IMR-90 (cell line): Measurements from ENCODE around the gene MIER3. TPM values are rescaled to one million over a fixed set of nuclear protein-coding genes. Genes with fewer than 3 reads are reported as not detected.

Experiments
- ATAC-seq: fragments of 200-7000 bp; cut with Tn5 transposase; 2 replicates; pipeline ENCODE4 v1.9.1; 2020; ENCODE audit warnings: low read depth, mild to moderate bottlenecking, moderate library complexity
- BruUV-seq: library from RNA; stranded (reverse); fragments of 400-500 nt; replicated peaks from 2 replicates; lab custom pipeline; 2021; lab: Mats Ljungman, UMichigan
- CTCF ChIA-PET: fragments of 300-600 bp; formaldehyde crosslinking; extraction: SDS; loops from one replicate; lab custom pipeline; 2021; ENCODE audit warnings: antibody characterized with exemption; lab: Yijun Ruan, JAX
- POLR2A ChIA-PET: fragments of 300-600 bp; sonication (Branson Sonifier 250); formaldehyde crosslinking; loops from one replicate; lab custom pipeline; 2022; ENCODE audit warnings: antibody characterized with exemption; ENCODE audit not compliant: unreplicated experiment; lab: Charles Lee
- DNase-seq: peaks from one replicate; pipeline ENCODE4 v3.0.0; 2013
- H2AFZ ChIP-seq: replicated peaks from 2 replicates; pipeline ENCODE3; 2013; ENCODE audit warnings: low read length, mild to moderate bottlenecking; ENCODE audit not compliant: poor library complexity
- H2AK5ac ChIP-seq: 2 replicates; pipeline ENCODE4 v1.6.1; 2013; ENCODE audit warnings: low read depth, low read length, inconsistent platforms
- H2AK9ac ChIP-seq: replicated peaks from 2 replicates; pipeline ENCODE3; 2013; ENCODE audit warnings: mild to moderate bottlenecking, low read depth, low read length, moderate library complexity; ENCODE audit not compliant: poor library complexity
- H2BK120ac ChIP-seq: 2 replicates; pipeline ENCODE4 v1.6.1; 2013; ENCODE audit warnings: low read depth, low read length, inconsistent platforms
- H2BK15ac ChIP-seq: 3 replicates; pipeline ENCODE4 v1.6.1; 2013; ENCODE audit warnings: low read depth, low read length, inconsistent platforms
- H2BK20ac ChIP-seq: 2 replicates; pipeline ENCODE4 v1.6.1; 2013; ENCODE audit warnings: low read depth, mild to moderate bottlenecking, inconsistent platforms, low read length, moderate library complexity
- H2BK5ac ChIP-seq: 2 replicates; pipeline ENCODE4 v1.6.1; 2013; ENCODE audit warnings: mild to moderate bottlenecking, low read depth, low read length, inconsistent platforms; ENCODE audit not compliant: poor library complexity, severe bottlenecking
- H3K14ac ChIP-seq: replicated peaks from 2 replicates; pipeline ENCODE4 v1.6.1; 2013; ENCODE audit warnings: low read depth, low read length, inconsistent platforms
- H3K18ac ChIP-seq: 2 replicates; pipeline ENCODE4 v1.6.1; 2013; ENCODE audit warnings: low read depth, low read length, control low read depth
- H3K23ac ChIP-seq: 2 replicates; pipeline ENCODE4 v1.6.1; 2013; ENCODE audit warnings: low read depth, low read length, inconsistent platforms
- H3K27ac ChIP-seq: 2 replicates; pipeline ENCODE4 v1.5.1; 2013; ENCODE audit warnings: mild to moderate bottlenecking, control low read depth, low read length; ENCODE audit not compliant: insufficient read depth
- H3K27me3 ChIP-seq: 2 replicates; pipeline ENCODE4 v1.6.1; 2013; ENCODE audit warnings: low read length; ENCODE audit not compliant: control insufficient read depth, insufficient read depth
- H3K36me3 ChIP-seq: 2 replicates; pipeline ENCODE4 v1.6.1; 2013; ENCODE audit warnings: low read length, mixed read lengths; ENCODE audit not compliant: control insufficient read depth, insufficient read depth
- H3K4ac ChIP-seq: 2 replicates; pipeline ENCODE4 v1.6.1; 2013; ENCODE audit warnings: low read depth, low read length, inconsistent platforms
- H3K4me1 ChIP-seq: 2 replicates; pipeline ENCODE4 v1.6.1; 2013; ENCODE audit warnings: low read length, mixed read lengths; ENCODE audit not compliant: control insufficient read depth, insufficient read depth
- H3K4me2 ChIP-seq: 2 replicates; pipeline ENCODE4 v1.6.1; 2013; ENCODE audit warnings: low read depth, mild to moderate bottlenecking, control low read depth, low read length, moderate library complexity
- H3K4me3 ChIP-seq: 2 replicates; pipeline ENCODE4 v1.5.1; 2013; ENCODE audit warnings: low read depth, mild to moderate bottlenecking, control low read depth, low read length, moderate library complexity; ENCODE audit not compliant: insufficient read depth
- H3K56ac ChIP-seq: 2 replicates; pipeline ENCODE4 v1.6.1; 2013; ENCODE audit warnings: low read length, inconsistent platforms; ENCODE audit not compliant: insufficient read depth; ENCODE audit errors: extremely low read depth
- H3K79me1 ChIP-seq, 2 experiments: 2 replicates each; pipeline ENCODE4 v1.6.1; 2013; ENCODE audit warnings: low read length in 2 of 2, inconsistent platforms in 1 of 2, low read depth in 1 of 2
- H3K9ac ChIP-seq: 2 replicates; pipeline ENCODE4 v1.6.1; 2013; ENCODE audit warnings: low read depth, low read length, control low read depth
- H3K9me1 ChIP-seq: 2 replicates; pipeline ENCODE4 v1.6.1; 2013; ENCODE audit warnings: low read length, inconsistent platforms; ENCODE audit not compliant: insufficient read depth
- H3K9me3 ChIP-seq: 2 replicates; pipeline ENCODE4 v1.6.1; 2013; ENCODE audit warnings: low read length; ENCODE audit not compliant: control insufficient read depth, insufficient read depth
- H4K20me1 ChIP-seq: 2 replicates; pipeline ENCODE4 v1.6.1; 2013; ENCODE audit warnings: low read length, inconsistent platforms; ENCODE audit not compliant: insufficient read depth
- H4K5ac ChIP-seq: 2 replicates; pipeline ENCODE4 v1.6.1; 2013; ENCODE audit warnings: mild to moderate bottlenecking, low read depth, low read length, control low read depth
- H4K8ac ChIP-seq, 2 experiments: 2 replicates each; pipeline ENCODE4 v1.6.1; 2013; ENCODE audit warnings: low read depth in 2 of 2, low read length in 2 of 2, control low read depth in 1 of 2, inconsistent platforms in 1 of 2
- H4K91ac ChIP-seq: 2 replicates; pipeline ENCODE4 v1.6.1; 2013; ENCODE audit warnings: low read depth, low read length, inconsistent platforms; ENCODE audit not compliant: insufficient read depth
- BHLHE40 ChIP-seq: fragments of 150-350 bp; IDR thresholded peaks from 2 replicates; pipeline ENCODE4 v1.6.1; 2016; ENCODE audit warnings: mild to moderate bottlenecking, low read depth, low read length
- CEBPB ChIP-seq: IDR thresholded peaks from 2 replicates; pipeline ENCODE4 v1.6.1; 2012; ENCODE audit warnings: low read depth, low read length, improper control_type of control experiment
- CHD1 ChIP-seq: IDR thresholded peaks from 2 replicates; pipeline ENCODE4 v1.6.1; 2012; ENCODE audit warnings: low read depth, low read length, improper control_type of control experiment
- CTCF ChIP-seq: conservative IDR thresholded peaks from 2 replicates; pipeline ENCODE4 v1.5.1; 2012; ENCODE audit warnings: mild to moderate bottlenecking, low read depth, low read length, improper control_type of control experiment
- ELK1 ChIP-seq: fragments of 150-350 bp; IDR thresholded peaks from 2 replicates; pipeline ENCODE4 v1.6.1; 2016; ENCODE audit warnings: low read depth, mild to moderate bottlenecking, low read length, moderate library complexity, borderline replicate concordance
- MAFK ChIP-seq: IDR thresholded peaks from 2 replicates; pipeline ENCODE4 v1.6.1; 2012; ENCODE audit warnings: low read depth, low read length, improper control_type of control experiment
- NFE2L2 ChIP-seq: fragments of 150-350 bp; IDR thresholded peaks from 2 replicates; pipeline ENCODE4 v1.6.1; 2016; ENCODE audit warnings: low read depth, mild to moderate bottlenecking, low read length
- POLR2A ChIP-seq: IDR thresholded peaks from 2 replicates; pipeline ENCODE4 v1.6.1; 2012; ENCODE audit warnings: mild to moderate bottlenecking, low read depth, low read length
- RAD21 ChIP-seq: IDR thresholded peaks from 2 replicates; pipeline ENCODE4 v1.6.1; 2012; ENCODE audit warnings: low read length, improper control_type of control experiment
- RCOR1 ChIP-seq: IDR thresholded peaks from 2 replicates; pipeline ENCODE4 v1.6.1; 2012; ENCODE audit warnings: mild to moderate bottlenecking, low read length, improper control_type of control experiment; ENCODE audit not compliant: insufficient replicate concordance
- RFX5 ChIP-seq: IDR thresholded peaks from 2 replicates; pipeline ENCODE4 v1.8.0; 2012; ENCODE audit warnings: low read depth, mild to moderate bottlenecking, low read length, moderate library complexity
- SMC3 ChIP-seq: fragments of 150-350 bp; IDR thresholded peaks from 2 replicates; pipeline ENCODE4 v1.6.1; 2016; ENCODE audit warnings: low read depth, mild to moderate bottlenecking, antibody characterized with exemption, low read length, moderate library complexity
- USF2 ChIP-seq: fragments of 150-350 bp; IDR thresholded peaks from 2 replicates; pipeline ENCODE4 v1.6.1; 2017; ENCODE audit warnings: mild to moderate bottlenecking, antibody characterized with exemption, low read length, low read depth
- WGBS, 2 experiments: methylation state at CpG; one replicate each; pipeline versions ENCODE4 v1.1.5 to v1.1.7; 2013; ENCODE audit warnings: missing lambda C conversion rate in 2 of 2; ENCODE audit not compliant: insufficient read length in 1 of 2; ENCODE audit errors: extremely low coverage in 2 of 2; 5-methylcytosine and 5-hydroxymethylcytosine counted together
- dilution Hi-C: fragments of 300-500 bp; cut with HindIII; formaldehyde crosslinking; loops from one replicate; pipeline ENCODE4 v1.14.3; 2018; ENCODE audit warnings: low sequenced_read_pairs; ENCODE audit not compliant: unreplicated experiment
- in situ Hi-C: fragments of 300-500 bp; cut with MboI; formaldehyde crosslinking; loops from 3 replicates; pipeline ENCODE4 v1.14.3; 2019; ENCODE audit warnings: low sequenced_read_pairs, inconsistent platforms, mixed read lengths
- intact Hi-C: fragments of 100-400 bp; cut with micrococcal nuclease; formaldehyde crosslinking; loops from 2 replicates; pipeline ENCODE4 v1.10.0; 2022
- polyA plus RNA-seq, 3 experiments: library from polyadenylated mRNA; depleted of rRNA; stranded (reverse); fragments of >200 nt; gene quantifications; 2 replicates each; pipeline ENCODE4 v1.2.3, GENCODE V29; 2012; ENCODE audit warnings: low replicate concordance in 1 of 3
- total RNA-seq: library from RNA; depleted of rRNA; stranded (reverse); fragments of >200 nt; gene quantifications from 2 replicates; pipeline ENCODE4 v1.2.3, GENCODE V29; 2012

MIER3 gene
- total and polyA plus RNA-seq, 2 of the 4 experiments (the other 2 are of a cell fraction): 6.4 to 22.9 TPM

GRCh38 chr5:56973473-56973872, 21.6 kb upstream of the MIER3 start:
- Histone ChIP-seq H3K36me3 (no peaks in the 10 kb centered on the region), H3K18ac (no peak overlapping the region), H3K9me3 (peaks cover 4% of the 10 kb centered on the region; the same call in 1 of the 2 replicates), H3K9ac (no peak overlapping the region), H3K27ac (no peak overlapping the region), H3K9me1 (no peaks in the 10 kb centered on the region), H4K91ac (no peak overlapping the region), H3K23ac (no peak overlapping the region), H2AK9ac (no peak overlapping the region), H4K20me1 (no peaks in the 10 kb centered on the region), H2BK120ac (no peak overlapping the region), H3K27me3 (peaks cover 29% of the 10 kb centered on the region), H2AFZ (no peak overlapping the region), H3K4me3 (no peak overlapping the region), H3K79me1 (no peaks in the 10 kb centered on the region), H2BK20ac (no peak overlapping the region), H2BK5ac (no peak overlapping the region), H4K8ac (no peak overlapping the region), H3K14ac (no peak overlapping the region), H3K4me2 (no peak overlapping the region), H3K4ac (no peak overlapping the region), H2BK15ac (no peak overlapping the region), H4K5ac (no peak overlapping the region), H3K56ac (no peak overlapping the region), H2AK5ac (no peak overlapping the region), H3K4me1 (no peaks in the 10 kb centered on the region)
- TF ChIP-seq CTCF: no peak
- TF ChIP-seq MAFK: no peak
- TF ChIP-seq POLR2A: no peak
- TF ChIP-seq SMC3: no peak
- TF ChIP-seq RCOR1: no peak
- TF ChIP-seq USF2: no peak
- no peak for TF ChIP-seq RAD21
- no peak for TF ChIP-seq RFX5
- no peak for TF ChIP-seq CHD1
- TF ChIP-seq NFE2L2: no peak
- TF ChIP-seq CEBPB: no peak
- TF ChIP-seq ELK1: no peak
- no peak for TF ChIP-seq BHLHE40
- ChIA-PET CTCF (no interaction called here), POLR2A (interaction anchor here (0.5 kb wide), 1 partner anchor 275 kb away, joined by 17 read pairs; no protein-coding TSS in a partner anchor)
- DNase-seq (no peak), ATAC-seq (no peak)
- BruUV-seq: no TSS peak
- dilution Hi-C loops (no loop called here), intact Hi-C loops (no loop called here), in situ Hi-C loops (no loop called here)
- WGBS, 2 experiments: 20% methylated on average over 1 of the region's 6 CpGs; no CpG with 5 or more reads in 1 of the 2 experiments
